H1 (cell line): Measurements from ENCODE around the gene NAA60. TPM values are rescaled to one million over a fixed set of nuclear protein-coding genes. Genes with fewer than 3 reads are reported as not detected.

Experiments used
- CTCF ChIA-PET: fragments of 300-600 bp; sonication (Branson Sonifier 250); formaldehyde crosslinking; loops from one replicate; lab custom pipeline; 2021; ENCODE audit not compliant: partially characterized antibody; lab: Charles Lee
- POLR2A ChIA-PET: fragments of 300-600 bp; sonication (Branson Sonifier 250); formaldehyde crosslinking; loops from one replicate; lab custom pipeline; 2021; ENCODE audit warnings: inconsistent platforms; ENCODE audit not compliant: partially characterized antibody; lab: Charles Lee
- DNase-seq, 2 experiments: peaks; one replicate each; pipeline versions ENCODE4 v3.0.0 to v3.0.0-alpha.2; 2010 to 2022; ENCODE audit warnings: low spot score in 2 of 2, low read depth in 1 of 2, mixed read lengths in 1 of 2
- FAIRE-seq: peaks from 2 replicates; lab custom pipeline; 2011; peaks lifted over from hg19 to GRCh38; lab: Jason Lieb, UNC
- H2AFZ ChIP-seq: 2 replicates; pipeline ENCODE4 v1.8.1; 2012; ENCODE audit warnings: low read length, inconsistent platforms
- H2AK5ac ChIP-seq: 2 replicates; pipeline ENCODE4 v1.6.1; 2013; ENCODE audit warnings: low read depth, low read length
- H2BK120ac ChIP-seq: replicated peaks from 2 replicates; pipeline ENCODE3; 2013; ENCODE audit warnings: low read depth, low read length, inconsistent platforms
- H2BK12ac ChIP-seq: 2 replicates; pipeline ENCODE4 v1.6.1; 2013; ENCODE audit warnings: low read depth, low read length
- H2BK15ac ChIP-seq: 2 replicates; pipeline ENCODE4 v1.6.1; 2013; ENCODE audit warnings: low read length
- H2BK20ac ChIP-seq: 2 replicates; pipeline ENCODE4 v1.6.1; 2013; ENCODE audit warnings: low read length
- H2BK5ac ChIP-seq: 2 replicates; pipeline ENCODE4 v1.6.1; 2013; ENCODE audit warnings: low read depth, low read length
- H3K14ac ChIP-seq: 2 replicates; pipeline ENCODE4 v1.6.1; 2013; ENCODE audit warnings: inconsistent platforms; ENCODE audit not compliant: insufficient read length
- H3K18ac ChIP-seq: 2 replicates; pipeline ENCODE4 v1.6.1; 2013; ENCODE audit warnings: low read length; ENCODE audit errors: extremely low read depth
- H3K23ac ChIP-seq: 2 replicates; pipeline ENCODE4 v1.6.1; 2013; ENCODE audit warnings: inconsistent platforms; ENCODE audit not compliant: insufficient read length
- H3K23me2 ChIP-seq: 2 replicates; pipeline ENCODE4 v1.6.1; 2013; ENCODE audit warnings: low read depth, low read length
- H3K27ac ChIP-seq: 2 replicates; pipeline ENCODE4 v1.6.1; 2011; ENCODE audit warnings: low read depth, low read length, inconsistent platforms
- H3K27me3 ChIP-seq, 4 experiments: replicated peaks in 1 of 4; 1 replicate in 1 of 4; 2 replicates in 3 of 4; pipeline versions ENCODE4 v1.6.1 to v1.8.1; 2011 to 2013; ENCODE audit warnings: low read length in 3 of 4, mild to moderate bottlenecking in 3 of 4, inconsistent platforms in 2 of 4, mixed read lengths in 2 of 4, moderate library complexity in 1 of 4; ENCODE audit not compliant: control insufficient read depth in 3 of 4, insufficient read depth in 3 of 4; ENCODE audit errors: extremely low read depth in 1 of 4
- H3K36me3 ChIP-seq, 4 experiments: 2 replicates each; pipeline versions ENCODE4 v1.6.1 to v1.8.1; 2011 to 2013; ENCODE audit warnings: mild to moderate bottlenecking in 4 of 4, low read length in 3 of 4, moderate library complexity in 2 of 4, control low read depth in 1 of 4, inconsistent platforms in 1 of 4; ENCODE audit not compliant: insufficient read depth in 4 of 4, control insufficient read depth in 2 of 4
- H3K4ac ChIP-seq: replicated peaks from 2 replicates; pipeline ENCODE3; 2013; ENCODE audit warnings: low read length, low read depth, mixed read lengths, inconsistent platforms; ENCODE audit not compliant: insufficient read length
- H3K4me1 ChIP-seq, 4 experiments: replicated peaks in 1 of 4; 1 replicate in 1 of 4; 2 replicates in 3 of 4; pipeline versions ENCODE4 v1.6.1 to v1.8.1; 2011 to 2013; ENCODE audit warnings: low read length in 3 of 4, inconsistent platforms in 2 of 4, mixed read lengths in 1 of 4; ENCODE audit not compliant: insufficient read depth in 4 of 4, control insufficient read depth in 3 of 4
- H3K4me2 ChIP-seq, 2 experiments: 2 replicates each; pipeline versions ENCODE4 v1.6.1 to v1.8.1; 2011 to 2013; ENCODE audit warnings: low read depth in 2 of 2, low read length in 2 of 2, control low read depth in 1 of 2, inconsistent platforms in 1 of 2, mild to moderate bottlenecking in 1 of 2; ENCODE audit not compliant: insufficient read depth in 1 of 2
- H3K4me3 ChIP-seq, 4 experiments: fragments of 200-600, 300-600 bp in 1 of 4; sonication (generic), shearing (Covaris generic), sonication (Bioruptor Twin) in 1 of 4; 2 replicates each; pipeline versions ENCODE4 v1.5.1 to v1.8.1; 2011 to 2016; ENCODE audit warnings: low read length in 4 of 4, low read depth in 3 of 4, control low read depth in 2 of 4, inconsistent platforms in 2 of 4, mild to moderate bottlenecking in 2 of 4, mixed read lengths in 1 of 4, moderate library complexity in 1 of 4; ENCODE audit not compliant: insufficient read depth in 2 of 4; ENCODE audit errors: extremely low read depth in 1 of 4
- H3K56ac ChIP-seq: replicated peaks from 2 replicates; pipeline ENCODE3; 2013; ENCODE audit warnings: low read depth, mild to moderate bottlenecking, mixed read lengths, low read length, inconsistent platforms; ENCODE audit not compliant: insufficient read length
- H3K79me1 ChIP-seq: 2 replicates; pipeline ENCODE4 v1.6.1; 2013; ENCODE audit warnings: low read depth, low read length, control low read depth
- H3K79me2 ChIP-seq, 2 experiments: 2 replicates each; pipeline versions ENCODE4 v1.6.1 to v1.8.1; 2012 to 2013; ENCODE audit warnings: low read length in 2 of 2, mild to moderate bottlenecking in 2 of 2, inconsistent platforms in 1 of 2; ENCODE audit not compliant: insufficient read depth in 2 of 2, control insufficient read depth in 1 of 2
- H3K9ac ChIP-seq, 4 experiments: replicated peaks in 1 of 4; 1 replicate in 1 of 4; 2 replicates in 3 of 4; pipeline versions ENCODE4 v1.6.1 to v1.8.1; 2011 to 2013; ENCODE audit warnings: low read depth in 3 of 4, low read length in 3 of 4, control low read depth in 2 of 4, mild to moderate bottlenecking in 2 of 4, moderate library complexity in 2 of 4, inconsistent platforms in 1 of 4; ENCODE audit errors: extremely low read depth in 1 of 4
- H3K9me3 ChIP-seq, 2 experiments: 2 replicates each; pipeline versions ENCODE4 v1.6.1 to v1.8.1; 2012 to 2013; ENCODE audit warnings: mild to moderate bottlenecking in 2 of 2, moderate library complexity in 2 of 2, control low read depth in 1 of 2, inconsistent platforms in 1 of 2, low read depth in 1 of 2, low read length in 1 of 2, mixed read lengths in 1 of 2; ENCODE audit not compliant: insufficient read depth in 2 of 2
- H4K20me1 ChIP-seq, 2 experiments: replicated peaks in 1 of 2; 2 replicates each; pipeline versions ENCODE3 to v1.8.1; 2011 to 2013; ENCODE audit warnings: inconsistent platforms in 2 of 2, low read length in 2 of 2, mild to moderate bottlenecking in 1 of 2; ENCODE audit not compliant: insufficient read depth in 2 of 2, control insufficient read depth in 1 of 2
- H4K5ac ChIP-seq: 2 replicates; pipeline ENCODE4 v1.6.1; 2013; ENCODE audit warnings: low read length, low read depth, mixed read lengths, inconsistent platforms; ENCODE audit not compliant: insufficient read length
- H4K8ac ChIP-seq: 2 replicates; pipeline ENCODE4 v1.8.0; 2013; ENCODE audit warnings: mild to moderate bottlenecking, moderate library complexity, low read length, inconsistent platforms; ENCODE audit not compliant: insufficient read depth; ENCODE audit errors: extremely low read depth
- H4K91ac ChIP-seq: replicated peaks from 2 replicates; pipeline ENCODE3; 2013; ENCODE audit warnings: low read length, mixed read lengths, inconsistent platforms; ENCODE audit not compliant: insufficient read length
- CBX5 ChIP-seq: fragments of 300-800, 300-1000 bp; sonication (generic); IDR thresholded peaks from 2 replicates; pipeline ENCODE4 v1.7.1; 2016; ENCODE audit warnings: antibody characterized with exemption, low read length, low read depth
- CEBPB ChIP-seq: IDR thresholded peaks from 2 replicates; pipeline ENCODE4 v1.6.1; 2012; ENCODE audit warnings: low read depth, low read length
- RFX5 ChIP-seq: IDR thresholded peaks from 2 replicates; pipeline ENCODE4 v1.6.1; 2011; ENCODE audit warnings: low read depth, low read length, improper control_type of control experiment, borderline replicate concordance
- SRF ChIP-seq: IDR thresholded peaks from 2 replicates; pipeline ENCODE4 v1.6.1; 2011; ENCODE audit warnings: mild to moderate bottlenecking, low read depth, low read length, moderate library complexity
- ZNF274 ChIP-seq: IDR thresholded peaks from 2 replicates; pipeline ENCODE4 v1.7.0; 2012; ENCODE audit warnings: low read length, borderline replicate concordance; ENCODE audit errors: extremely low read depth
- WGBS, 2 experiments: shearing (Covaris generic) in 1 of 2; methylation state at CpG; one replicate each; pipeline versions ENCODE4 v1.1.6 to v1.1.7; 2013 to 2015; ENCODE audit warnings: low lambda C conversion rate in 2 of 2, mixed read lengths in 2 of 2, inconsistent platforms in 1 of 2, low coverage in 1 of 2, missing lambda C conversion rate in 1 of 2; ENCODE audit not compliant: insufficient replicate concordance in 2 of 2, insufficient coverage in 1 of 2, insufficient read length in 1 of 2; ENCODE audit errors: extremely low coverage in 1 of 2, missing lambda C conversion rate in 1 of 2; 5-methylcytosine and 5-hydroxymethylcytosine counted together
- polyA plus RNA-seq, 7 experiments: library from polyadenylated mRNA; depleted of rRNA in 3 of 7; stranded (reverse) in 5 of 7; unstranded in 2 of 7; fragments of >200 nt in 5 of 7; fragments of 200-250 nt in 2 of 7; gene quantifications; 1 replicate in 5 of 7; 2 replicates in 1 of 7; 4 replicates in 1 of 7; pipeline versions ENCODE4 v1.2.1 to v1.2.3, GENCODE V29; 2011 to 2013; ENCODE audit warnings: missing spikeins in 2 of 7, mixed read lengths in 2 of 7
- total RNA-seq: library from RNA; stranded (reverse); fragmentation: NEBNext Ultra II Directional; extraction: Animal tissue kit (Norgen Biotek cat#: 25700); gene quantifications from 2 replicates; pipeline ENCODE4 v1.2.1, GENCODE V29; 2021
- TF ChIP-seq, protein P1 (sequence below): IDR thresholded peaks from 2 replicates; pipeline ENCODE4 v1.6.1; 2012; ENCODE audit warnings: inconsistent platforms

NAA60 gene
- total and polyA plus RNA-seq, 2 of the 8 experiments (the other 6 are each of a cell fraction or from before 2014, with no cell fraction given): 34.1 to 47.6 TPM

DNA sequence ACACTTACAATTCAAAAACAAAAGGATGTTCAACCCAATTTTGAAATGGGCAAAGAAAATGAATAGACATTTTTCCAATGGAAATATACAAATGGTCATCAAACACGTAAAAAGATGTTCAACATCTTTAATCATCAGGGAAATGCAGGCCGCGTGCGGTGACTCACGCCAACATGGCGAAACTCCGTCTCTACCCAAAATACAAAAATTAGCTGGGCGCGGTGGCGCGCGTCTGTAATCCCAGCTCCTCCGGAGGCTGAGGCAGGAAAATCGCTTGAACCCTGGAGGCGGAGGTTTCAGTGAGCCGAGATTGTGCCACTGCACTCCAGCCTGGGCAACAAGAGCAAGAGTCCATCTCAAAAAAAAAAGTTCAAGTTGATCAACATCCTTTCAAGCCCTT, 55.5 kb downstream of the NAA60 start:
- no peak overlapping the region for H3K14ac ChIP-seq
- no peak overlapping the region for H4K5ac ChIP-seq
- 95% methylated on average over 16 of the region's 16 CpGs; no CpG with 5 or more reads in 1 of the 2 experiments for WGBS, 2 experiments
- H3K9me3 ChIP-seq: no peaks in the 10 kb centered on the region
- H2BK12ac ChIP-seq: no peak overlapping the region
- DNase-seq (no peak), FAIRE-seq (no peak)
- H3K27ac ChIP-seq: no peak overlapping the region
- no peak overlapping the region for H3K56ac ChIP-seq
- ChIA-PET CTCF (interaction anchor here (0.6 to 6.3 kb wide), 6 partner anchors 9 to 43 kb away, joined by 3 to 27 read pairs (median 3); no protein-coding TSS in a partner anchor), POLR2A (interaction anchor here (1.2 kb wide), 1 partner anchor 8 kb away, joined by 3 read pairs; no protein-coding TSS in a partner anchor)
- H3K79me1 ChIP-seq: no peaks in the 10 kb centered on the region
- no peak overlapping the region for H3K4me2 ChIP-seq
- no peak overlapping the region for H4K8ac ChIP-seq
- H2BK20ac ChIP-seq: no peak overlapping the region
- no peaks in the 10 kb centered on the region for H4K20me1 ChIP-seq
- H2BK120ac ChIP-seq: no peak overlapping the region
- no peaks in the 10 kb centered on the region for H3K36me3 ChIP-seq
- no peaks in the 10 kb centered on the region for H3K27me3 ChIP-seq
- no peak overlapping the region for H4K91ac ChIP-seq
- no peak overlapping the region for H3K4me3 ChIP-seq
- H3K4me1 ChIP-seq: peaks cover 0 to 5% (median 0%) of the 10 kb centered on the region in 4 experiments; a peak in 1 of 7 replicates
- no peak overlapping the region for H2AK5ac ChIP-seq
- H2AFZ ChIP-seq: no peak overlapping the region
- H3K9ac ChIP-seq: no peak overlapping the region
- H3K18ac ChIP-seq: no peak overlapping the region
- no peak overlapping the region for H3K23ac ChIP-seq
- H3K4ac ChIP-seq: no peak overlapping the region
- H3K79me2 ChIP-seq: no peaks in the 10 kb centered on the region
- H2BK15ac ChIP-seq: no peak overlapping the region
- H3K23me2 ChIP-seq: peaks cover 2% of the 10 kb centered on the region
- no peak overlapping the region for H2BK5ac ChIP-seq
- TF ChIP-seq, protein P1, sequence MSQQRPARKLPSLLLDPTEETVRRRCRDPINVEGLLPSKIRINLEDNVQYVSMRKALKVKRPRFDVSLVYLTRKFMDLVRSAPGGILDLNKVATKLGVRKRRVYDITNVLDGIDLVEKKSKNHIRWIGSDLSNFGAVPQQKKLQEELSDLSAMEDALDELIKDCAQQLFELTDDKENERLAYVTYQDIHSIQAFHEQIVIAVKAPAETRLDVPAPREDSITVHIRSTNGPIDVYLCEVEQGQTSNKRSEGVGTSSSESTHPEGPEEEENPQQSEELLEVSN: no peak
- TF ChIP-seq SRF (no peak), ZNF274 (no peak), CBX5 (no peak), CEBPB (no peak), RFX5 (no peak)
